GM18909 (cell line): ENCODE results near the gene SUSD1.
"Not testable (repeated sequence)": the region's sequence is repeated elsewhere in the genome, so short reads cannot be mapped to it uniquely, and the experiment has no call there.

Source experiments
- ATAC-seq: cut with Tn5 transposase; IDR thresholded peaks from one replicate; pipeline ENCODE4 v1.9.1; 2021; ENCODE audit warnings: mild to moderate bottlenecking; ENCODE audit not compliant: unreplicated experiment, poor library complexity

The SUSD1 gene

DNA sequence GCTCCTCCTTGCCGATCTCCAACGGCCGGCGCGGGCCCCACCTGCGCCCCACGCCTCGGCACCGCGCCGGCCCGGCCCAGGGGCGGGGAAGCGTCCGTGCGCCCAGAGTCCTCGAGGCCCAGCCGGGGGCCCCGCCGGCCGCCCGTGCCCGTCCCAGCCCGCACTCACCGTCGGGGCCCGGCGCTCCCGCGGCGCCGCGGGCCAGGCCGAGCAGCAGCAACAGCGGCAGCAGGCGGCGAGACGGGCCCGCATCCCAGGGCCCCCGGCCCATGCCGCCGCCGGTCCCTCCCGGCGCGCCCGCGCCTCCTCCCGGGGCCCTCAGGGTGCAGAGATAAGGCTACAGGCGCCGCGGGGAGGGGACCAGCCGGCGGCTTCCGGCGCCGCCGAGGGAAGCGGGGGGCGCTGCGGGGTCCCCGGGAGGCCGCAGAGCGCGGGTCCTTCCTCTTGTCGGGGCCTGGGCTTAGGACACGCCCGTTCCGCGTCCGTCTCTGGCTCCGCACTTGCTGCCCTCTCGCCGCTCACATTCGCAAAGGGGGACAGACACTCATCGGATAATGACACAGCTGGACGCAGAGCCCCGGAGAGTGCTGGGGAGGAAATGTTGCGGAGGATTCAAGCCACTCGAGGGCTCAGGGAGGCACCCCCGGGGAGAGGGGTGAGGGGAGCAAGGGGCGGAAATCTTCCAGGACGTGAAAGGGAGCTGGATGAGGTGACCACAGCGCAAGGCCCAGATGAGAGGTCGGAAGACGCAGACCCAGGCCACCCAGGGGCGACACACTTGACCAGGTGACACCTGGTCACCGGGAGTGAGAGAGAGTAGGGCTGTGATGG lies at the start of gene SUSD1:
SUSD1 (minus strand) TSS at position 333 of the 831 bp plus-strand sequence; CDS start at position 271, 62 bp downstream.
- ATAC-seq, result peak; percentile 56

DNA sequence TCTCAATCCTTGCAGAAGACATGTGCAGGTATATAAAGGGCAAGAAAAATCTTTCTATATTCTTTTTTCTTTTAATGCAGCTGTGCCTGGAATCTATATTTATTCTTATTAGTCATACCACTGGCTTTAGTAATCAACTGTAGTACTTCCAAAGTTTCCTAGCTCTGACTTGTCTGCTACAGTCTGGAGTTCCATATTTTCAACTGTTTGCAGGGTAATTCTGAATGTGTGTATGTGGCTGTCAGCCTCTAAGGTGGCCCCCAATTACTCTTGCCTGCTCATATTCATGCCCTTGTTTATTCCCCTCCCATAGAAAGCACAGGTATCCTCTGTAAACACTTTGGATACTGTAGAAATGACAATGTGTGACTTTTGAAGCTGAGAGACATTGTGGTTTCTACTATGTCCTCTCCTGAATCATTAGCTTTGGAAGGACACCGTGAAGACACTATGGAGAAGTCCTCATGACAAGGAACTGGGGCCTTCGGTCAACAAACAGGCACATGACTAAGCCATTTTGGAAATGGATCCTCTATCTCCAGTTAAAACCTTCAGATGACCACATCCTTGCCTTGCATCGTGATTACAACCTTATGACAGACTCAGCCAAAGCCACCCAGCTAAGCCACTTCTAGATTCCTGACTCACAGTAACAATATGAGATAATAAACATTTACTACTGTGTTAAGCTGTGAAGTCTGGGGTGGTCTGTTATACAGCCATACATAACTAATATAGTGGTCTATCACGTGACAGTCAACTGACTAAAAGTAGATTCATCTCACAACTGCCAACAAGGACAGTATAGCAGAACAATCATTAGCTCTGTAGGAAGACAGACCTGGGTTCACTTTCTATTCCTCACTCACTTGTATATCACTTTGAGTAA lies 49.5 kb upstream of the SUSD1 start:
- peak; percentile 82 for ATAC-seq

DNA sequence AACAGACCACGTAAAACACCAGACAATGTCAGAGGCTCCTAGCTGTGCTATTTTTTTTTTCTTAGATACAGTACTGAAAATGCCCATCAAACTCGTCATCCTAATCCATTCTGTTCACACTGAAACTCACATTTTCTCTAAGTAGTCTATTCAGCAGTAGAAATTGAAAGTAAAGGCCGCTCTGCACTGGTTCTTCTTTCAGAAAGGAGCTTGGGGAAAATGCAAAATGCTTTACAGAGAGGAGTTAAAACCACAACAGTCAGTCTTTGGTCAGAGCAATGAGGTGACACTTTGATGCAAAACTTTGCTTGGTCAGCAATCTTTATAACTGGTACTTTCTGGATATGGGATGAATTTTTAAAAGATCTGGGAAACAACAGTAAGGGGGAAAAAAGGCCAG lies 43.8 kb upstream of the SUSD1 start:
- peak; percentile 97 for ATAC-seq

DNA sequence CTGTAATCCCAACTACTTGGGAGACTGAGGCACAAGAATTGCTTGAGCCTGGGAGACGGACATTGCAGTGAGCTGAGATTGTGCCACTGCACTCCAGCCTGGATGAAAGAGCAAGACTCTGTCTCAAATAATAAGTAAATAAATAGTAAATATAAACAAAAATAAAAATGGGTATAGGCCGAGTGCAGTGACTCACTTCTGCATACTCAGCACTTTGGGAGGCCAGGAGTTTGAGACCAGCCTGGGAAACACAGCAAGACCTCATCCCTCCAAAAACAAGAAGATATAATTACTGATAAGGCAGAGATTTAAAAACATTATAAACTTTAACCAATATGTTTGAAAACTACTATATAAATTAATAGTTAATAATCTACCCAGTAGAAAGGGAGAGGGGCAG lies 37.8 kb upstream of the SUSD1 start:
- no peak for ATAC-seq

DNA sequence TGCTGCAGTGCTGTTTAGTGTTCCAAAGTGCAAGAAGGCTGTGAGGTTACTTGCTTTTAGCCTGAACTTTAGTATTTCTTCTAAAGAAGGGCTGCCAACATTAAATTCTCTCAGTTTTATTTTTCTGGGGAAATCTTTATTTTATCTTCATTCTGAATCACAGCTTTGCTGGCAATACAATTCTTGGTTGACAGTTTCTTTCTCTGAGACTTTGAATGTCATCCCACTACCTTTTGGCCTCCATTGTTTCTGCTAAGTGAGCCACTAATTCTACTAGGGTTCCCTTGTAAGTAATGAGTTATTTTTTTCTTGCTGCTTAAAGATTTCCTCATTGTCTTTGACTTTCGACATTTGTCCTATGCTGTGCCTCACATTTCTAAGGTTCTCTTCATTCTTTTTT lies 32.4 kb upstream of the SUSD1 start:
- ATAC-seq, result no peak

DNA sequence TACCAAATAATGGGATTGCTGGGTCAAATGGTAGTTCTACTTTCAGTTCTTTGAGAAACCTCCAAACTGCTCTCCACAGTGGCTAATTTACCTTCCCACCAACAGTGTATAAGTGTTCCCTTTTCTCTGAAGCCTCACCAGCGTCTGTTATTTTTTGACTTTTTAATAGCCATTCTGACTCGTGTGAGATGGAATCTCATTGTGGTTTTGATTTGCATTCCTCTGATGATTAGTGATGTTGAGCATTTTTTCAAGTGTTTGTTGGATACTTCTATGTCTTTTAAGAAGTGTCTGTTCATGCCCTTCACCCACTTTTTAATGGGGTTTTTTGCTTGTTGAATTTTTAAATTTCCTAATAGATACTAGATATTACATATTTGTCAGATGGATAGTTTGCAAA lies 28.4 kb upstream of the SUSD1 start:
- ATAC-seq, result no peak

DNA sequence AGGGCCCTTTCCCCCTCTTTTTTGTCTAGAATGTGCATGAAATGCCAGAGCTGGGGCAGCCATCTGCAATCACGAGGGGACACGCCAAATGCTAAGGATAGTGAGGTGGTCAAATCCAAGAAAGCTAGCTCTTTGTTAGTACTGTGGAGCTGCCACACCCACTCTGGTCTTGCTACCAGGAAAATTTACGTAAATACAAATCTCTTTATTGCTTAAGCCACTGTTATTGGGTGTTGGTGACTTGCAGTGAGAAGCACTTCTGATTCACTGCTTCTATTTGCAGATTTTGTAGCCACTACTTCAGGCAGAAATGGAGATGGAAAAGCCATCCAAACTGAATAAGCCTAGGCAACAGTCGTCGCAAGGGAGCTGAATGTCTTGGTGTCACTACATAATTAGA lies 25.6 kb upstream of the SUSD1 start:
- ATAC-seq, result no peak

DNA sequence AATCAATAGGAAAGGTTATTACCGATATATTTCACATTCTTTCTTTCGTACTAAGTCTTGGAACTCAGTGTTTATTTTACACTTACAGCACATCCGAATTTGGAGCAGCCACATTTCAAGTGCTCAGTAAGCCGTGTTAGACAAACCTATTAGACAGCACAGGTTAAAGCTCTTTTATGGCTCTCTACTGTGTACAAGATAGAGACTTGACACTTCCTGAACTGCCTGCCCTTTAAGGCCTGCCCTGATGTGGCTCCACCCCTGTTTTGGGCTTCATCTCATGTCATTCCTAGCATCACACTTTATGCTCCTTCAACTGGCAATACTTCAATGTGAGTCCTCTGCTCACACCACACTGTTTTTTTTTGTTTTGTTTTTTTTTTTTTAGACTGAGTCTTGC lies 23.5 kb upstream of the SUSD1 start:
- ATAC-seq, result no peak

DNA sequence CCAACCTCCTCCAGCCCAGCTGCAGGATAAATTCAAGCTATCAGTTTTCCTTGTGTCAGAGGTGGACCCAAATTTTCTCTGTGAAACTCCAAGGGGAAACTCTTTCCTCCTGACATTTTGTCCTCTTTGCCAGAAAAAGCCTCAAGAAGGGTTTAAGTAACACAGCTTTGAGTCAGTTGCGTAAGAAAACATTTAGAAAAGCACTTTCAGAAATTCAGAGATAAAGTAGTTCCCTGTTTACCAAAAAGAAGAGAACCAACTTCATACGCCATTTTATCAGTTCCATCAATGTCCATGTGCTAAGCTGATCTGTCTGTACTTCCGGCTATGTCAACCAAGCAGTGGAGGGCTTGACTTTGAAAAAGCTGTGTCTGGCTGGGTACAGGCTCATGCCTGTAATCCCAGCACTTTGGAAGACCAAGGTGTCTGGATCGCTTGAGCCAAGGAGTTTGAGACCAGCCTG lies 19.9 kb upstream of the SUSD1 start:
- ATAC-seq, result no peak

DNA sequence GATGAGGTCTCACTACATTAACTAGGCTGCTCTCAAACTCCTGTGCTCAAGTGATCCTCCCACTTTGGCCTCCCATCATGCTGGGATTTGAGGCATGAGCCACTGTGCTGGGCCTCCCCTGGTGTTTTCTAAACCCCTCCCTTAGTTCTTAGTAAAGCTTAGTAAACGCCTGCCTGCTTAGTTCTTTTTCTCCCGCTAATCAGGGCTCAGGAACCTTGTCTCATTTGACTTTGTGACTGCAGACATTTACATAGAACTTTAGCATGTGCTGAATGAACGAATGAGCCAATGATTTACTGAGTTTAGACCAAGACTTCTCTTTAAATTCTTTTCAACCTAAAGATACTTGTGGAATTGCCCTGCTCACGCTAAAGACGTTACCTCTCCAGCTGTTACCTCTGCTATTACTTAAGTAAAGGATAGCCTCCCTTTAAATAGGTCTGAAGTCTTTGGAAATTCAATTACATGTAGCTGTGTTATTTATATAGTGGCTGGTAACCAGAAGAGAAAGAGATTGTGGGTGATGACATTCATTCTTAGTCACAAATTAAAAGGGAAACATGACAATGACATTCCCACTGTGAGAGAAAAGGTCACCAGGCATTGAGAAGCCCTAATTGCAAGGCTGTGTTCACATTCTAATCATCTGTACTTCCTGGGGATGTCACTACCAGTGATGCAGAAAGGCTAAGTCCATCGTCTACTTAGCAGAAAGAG lies 18.6 kb upstream of the SUSD1 start:
- no peak for ATAC-seq

DNA sequence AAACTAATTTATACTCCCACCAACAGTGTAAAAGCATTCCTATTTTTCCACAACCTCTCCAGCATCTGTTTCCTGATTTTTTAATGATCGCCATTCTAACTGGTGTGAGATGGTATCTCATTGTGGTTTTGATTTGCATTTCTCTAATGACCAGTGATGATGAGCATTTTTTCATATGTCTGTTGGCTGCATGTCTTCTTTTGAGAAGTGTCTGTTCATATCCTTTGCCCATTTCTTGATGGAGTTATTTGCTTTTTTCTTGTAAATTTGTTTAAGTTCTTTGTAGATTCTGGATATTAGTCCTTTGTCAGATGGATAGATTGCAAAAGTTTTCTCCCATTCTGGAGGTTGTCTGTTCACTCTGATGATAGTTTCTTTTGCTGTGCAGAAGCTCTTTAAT lies 15.2 kb upstream of the SUSD1 start:
- ATAC-seq, result not testable (repeated sequence)

DNA sequence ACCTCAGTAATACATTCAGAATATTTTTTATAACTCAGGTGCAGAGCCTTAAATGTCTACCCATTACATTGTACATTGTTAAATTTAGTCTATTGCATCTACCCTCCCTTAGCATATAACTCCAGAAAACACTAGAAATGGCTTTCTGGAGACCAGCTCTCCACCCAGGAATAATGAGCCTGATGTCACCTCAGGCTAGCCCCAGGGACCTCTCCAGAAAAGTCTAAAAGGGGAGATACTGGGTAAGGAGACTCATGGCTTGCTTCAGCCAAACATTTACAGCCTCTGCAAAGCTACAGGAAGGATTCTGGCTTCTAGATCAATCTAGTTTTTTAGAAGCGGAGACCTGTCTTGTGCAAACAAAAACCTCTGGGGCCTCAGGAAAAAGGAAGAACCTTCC lies 13.8 kb upstream of the SUSD1 start:
- no peak for ATAC-seq

DNA sequence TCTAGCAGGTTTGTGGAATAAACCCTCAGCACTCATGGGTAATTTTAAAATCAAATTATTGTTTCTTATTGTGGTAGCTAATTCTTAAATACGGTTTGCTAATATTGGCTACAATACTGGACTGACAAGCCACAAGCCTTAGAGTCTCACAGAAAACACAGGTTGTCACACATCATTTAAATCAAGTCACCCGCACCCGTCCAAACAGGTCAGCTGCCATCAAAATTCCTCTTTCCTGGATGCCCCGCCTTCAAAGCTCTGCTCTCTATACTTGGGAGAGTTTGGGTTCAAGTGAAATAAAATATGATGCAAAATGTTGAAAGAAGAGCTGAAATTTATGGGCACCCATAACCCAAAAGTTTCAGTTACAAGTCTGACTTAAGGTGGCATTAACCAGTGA lies 12.3 kb upstream of the SUSD1 start:
- ATAC-seq, result no peak

DNA sequence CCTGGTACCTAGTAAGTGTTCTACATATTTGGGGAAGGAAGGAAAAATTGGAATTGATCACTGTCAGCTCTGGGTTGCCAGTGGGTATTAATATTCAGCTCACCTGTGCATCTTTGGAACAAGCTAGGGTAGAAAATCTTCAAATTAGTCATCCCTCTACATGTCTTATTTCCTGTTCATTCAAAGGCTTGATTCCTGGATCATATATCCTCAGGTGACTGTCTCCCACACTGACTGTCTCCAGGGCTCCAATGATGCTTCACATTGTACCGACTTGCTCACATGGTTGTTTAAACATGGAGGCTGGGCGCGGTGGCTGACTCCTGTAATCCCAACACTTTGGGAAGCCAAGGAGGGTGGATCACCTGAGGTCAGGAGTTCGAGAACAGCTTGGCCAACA lies 11.6 kb upstream of the SUSD1 start:
- ATAC-seq, result no peak

DNA sequence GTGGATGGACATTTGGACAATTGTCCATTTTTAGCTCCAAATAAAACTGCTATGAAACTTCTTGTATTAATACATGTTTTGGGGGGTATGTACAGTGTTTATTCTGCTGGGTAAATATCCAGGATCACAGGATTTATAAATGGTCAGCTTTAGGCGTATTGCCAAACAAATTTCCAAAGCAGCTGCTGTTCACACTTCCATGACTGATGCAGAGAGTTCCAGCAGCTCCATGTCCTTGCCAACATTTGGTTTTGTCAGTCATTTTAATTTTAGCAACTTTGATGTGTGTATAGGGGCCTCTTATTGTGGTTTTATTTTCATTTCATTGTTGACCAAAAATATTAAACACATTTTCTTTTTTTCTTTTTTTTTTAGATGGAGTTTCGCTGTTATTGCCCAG lies 9.8 kb upstream of the SUSD1 start:
- no peak for ATAC-seq

DNA sequence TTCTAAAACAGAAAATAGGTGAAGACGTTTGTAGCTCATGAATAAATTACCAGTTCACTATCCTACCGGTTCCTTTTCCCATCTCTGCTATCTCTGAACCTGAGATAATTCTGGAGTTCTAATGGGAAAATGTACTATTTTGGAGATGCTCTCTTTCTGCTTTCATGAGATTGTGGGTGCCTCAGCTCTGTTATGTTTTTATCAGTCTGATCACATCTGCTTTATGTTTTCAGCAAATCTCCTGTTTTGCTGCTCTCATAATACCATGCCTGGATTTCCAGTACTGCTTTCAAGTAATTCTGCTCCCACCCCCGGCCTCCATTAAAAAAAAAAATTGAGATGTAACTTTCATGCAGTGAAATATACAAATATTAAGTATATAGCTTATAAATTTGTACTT lies 9.1 kb upstream of the SUSD1 start:
- no peak for ATAC-seq

DNA sequence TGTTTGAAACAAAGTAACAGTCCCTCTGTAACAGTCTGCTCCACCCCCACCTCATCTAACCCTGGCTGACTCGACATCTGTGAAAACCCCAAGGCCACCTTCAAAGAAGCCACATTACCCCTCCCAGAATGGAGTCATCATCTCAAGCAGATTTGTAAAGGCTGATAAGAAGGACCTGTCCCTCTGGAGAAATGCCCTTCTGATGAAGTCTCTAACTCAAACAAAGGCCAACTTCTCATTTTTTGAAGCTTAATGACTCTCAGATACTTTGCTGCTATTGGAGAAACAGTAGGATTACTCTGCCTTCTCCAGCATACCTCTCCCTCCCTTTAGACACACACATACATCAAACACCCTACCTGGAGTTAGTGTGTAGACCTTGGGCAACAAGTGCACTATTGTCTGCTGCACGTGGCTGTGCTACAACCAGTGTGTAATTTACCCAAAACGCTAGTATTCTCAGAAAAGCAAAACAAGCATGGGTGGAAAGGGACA lies 5.3 kb upstream of the SUSD1 start:
- ATAC-seq, result no peak

DNA sequence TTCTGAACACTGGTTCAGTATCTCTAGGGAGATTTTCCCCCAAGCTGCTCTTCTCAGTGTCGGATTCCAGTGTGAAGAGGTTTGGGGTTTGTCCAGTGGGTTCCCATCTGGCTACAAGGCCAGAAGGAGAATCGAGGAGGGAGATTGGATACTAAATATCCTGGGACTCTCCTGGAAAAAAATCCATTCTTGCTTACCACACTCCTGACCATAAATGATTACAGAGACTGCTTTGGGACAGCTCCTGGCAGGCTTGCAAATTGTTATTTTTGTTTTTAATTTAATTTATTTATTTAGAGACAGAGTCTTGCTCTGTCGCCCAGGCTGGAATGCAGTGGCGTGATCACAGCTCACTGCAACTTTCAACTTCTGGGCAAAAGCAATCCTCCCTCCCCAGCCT lies 4.7 kb upstream of the SUSD1 start:
- no peak for ATAC-seq

DNA sequence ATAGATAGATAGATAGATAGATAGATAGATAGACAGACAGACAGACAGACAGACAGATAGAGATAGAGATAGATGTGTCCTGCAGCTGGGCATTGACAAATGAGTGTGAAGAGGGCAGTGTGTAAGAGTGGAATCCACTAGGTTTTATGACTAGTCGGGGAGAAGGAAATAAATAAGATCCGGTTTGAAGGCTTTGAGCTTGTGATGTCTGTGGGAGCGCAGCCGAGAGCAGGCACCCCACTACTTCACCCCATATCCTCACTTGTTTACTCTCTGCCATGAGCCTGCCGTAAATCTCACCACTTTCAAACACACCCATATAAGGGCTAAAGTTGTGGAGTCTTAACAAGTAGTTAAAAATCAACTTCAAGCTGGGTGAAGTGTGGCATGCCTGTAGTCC lies 1.4 kb upstream of the SUSD1 start:
- no peak for ATAC-seq

DNA sequence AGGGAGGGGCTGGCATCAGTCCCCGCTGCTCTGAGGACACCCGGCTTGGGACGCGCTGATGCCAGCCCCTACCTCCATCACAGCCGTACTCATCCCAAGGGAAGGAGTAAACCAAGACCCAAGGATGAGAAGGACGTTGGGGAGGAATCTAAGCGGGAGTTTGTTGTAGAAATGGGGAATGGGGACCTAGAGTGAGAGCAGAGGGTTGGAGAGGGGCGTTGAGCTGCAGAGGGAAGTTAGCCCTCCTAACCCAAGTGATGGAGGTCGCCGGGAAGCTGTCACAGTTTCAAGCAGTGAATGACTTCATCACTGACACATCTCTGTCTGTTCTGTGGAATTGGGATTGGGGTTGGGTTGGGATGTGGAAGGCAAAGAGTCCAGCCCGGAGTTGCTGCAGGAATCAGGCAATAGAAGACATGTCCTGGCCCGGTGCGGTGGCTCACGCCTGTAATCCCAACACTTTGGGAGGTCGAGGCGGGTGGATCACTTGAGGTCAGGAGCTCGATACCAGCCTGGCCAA lies 759 bp upstream of the SUSD1 start:
- no peak for ATAC-seq
